Measurements from ENCODE around the gene ACOXL. TPM values are rescaled to one million over a fixed set of nuclear protein-coding genes. Genes with fewer than 3 reads are reported as not detected.

ACOXL gene
- total RNA-seq, 1 donor from 2014 or later = not detected

DNA sequence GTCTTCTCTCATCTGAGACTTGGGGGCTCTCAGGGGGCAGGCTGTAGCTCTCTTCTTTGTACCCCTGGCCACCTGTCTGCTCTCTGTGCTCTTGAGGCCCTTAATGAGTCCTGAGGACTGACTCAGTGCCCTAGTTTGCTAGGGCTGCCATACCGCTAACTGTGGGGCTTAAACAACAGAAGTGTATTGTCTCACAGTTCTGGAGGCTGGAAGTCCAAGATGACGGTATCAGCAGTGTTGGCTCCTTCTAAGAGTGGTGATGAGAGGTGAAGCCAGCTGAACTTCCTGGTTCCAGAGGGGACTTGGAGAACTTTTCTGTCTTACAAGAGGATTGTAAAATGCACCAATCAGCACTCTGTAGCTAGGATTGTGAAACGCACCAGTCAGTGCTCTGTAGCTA lies 67.0 kb downstream of the ACOXL start:
- Mint-ChIP-seq H3K27me3 (ENCODE audit: low read depth) (no peaks in the 10 kb centered on the region), H3K4me3 (no peak overlapping the region)
- TF ChIP-seq CTCF (conservative IDR thresholded peaks at IDR 0.05) = no peak

DNA sequence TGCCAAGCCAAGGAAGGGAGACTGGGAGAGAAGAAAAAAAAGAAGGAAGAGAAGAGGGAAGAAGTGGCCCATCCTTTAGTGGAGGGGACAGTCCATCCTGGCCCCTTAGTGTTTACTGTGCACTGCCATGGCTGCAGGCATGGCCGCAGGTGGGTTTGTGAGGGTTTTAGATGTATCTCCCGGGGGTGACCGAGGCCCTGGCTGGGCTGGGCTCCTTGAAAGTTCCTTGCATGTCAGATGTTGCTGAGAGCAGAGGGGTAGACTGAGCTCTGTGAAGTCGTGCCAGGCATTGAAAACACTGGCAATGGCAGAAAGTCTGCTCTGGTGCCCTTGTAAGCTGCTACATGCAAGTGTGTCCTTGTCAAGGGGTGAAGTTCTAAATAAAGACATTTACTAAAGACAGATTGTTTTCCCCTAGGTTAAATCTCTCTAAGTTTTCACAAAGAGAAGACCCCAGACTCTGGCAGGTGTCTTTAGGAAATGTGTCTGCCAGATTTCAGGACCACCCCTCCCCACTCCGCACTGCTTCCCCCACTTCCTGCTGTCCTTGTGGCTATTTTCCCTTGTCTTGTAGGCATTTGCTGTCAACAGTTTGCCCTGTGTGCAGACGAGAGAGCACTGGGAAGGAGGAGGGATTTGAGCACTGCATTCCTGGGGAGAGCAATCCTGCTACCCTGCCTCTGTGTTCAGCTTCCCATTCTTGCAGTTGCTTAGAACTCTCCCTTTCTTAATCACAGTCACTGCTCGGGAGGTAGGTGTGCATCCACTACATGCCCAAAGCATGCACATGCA lies 68.4 kb downstream of the ACOXL start:
- no peak for TF ChIP-seq CTCF (conservative IDR thresholded peaks at IDR 0.05)
- H3K36me3 Mint-ChIP-seq (ENCODE audit: low read depth) = peaks cover 6% of the 10 kb centered on the region
- no peak for DNase-seq (ENCODE audit: low read depth, low spot score)
- H3K27me3 Mint-ChIP-seq (ENCODE audit: low read depth) = no peaks in the 10 kb centered on the region
- H3K27ac Mint-ChIP-seq (ENCODE audit: unreplicated experiment) = no peak overlapping the region
- no peak overlapping the region for H3K4me3 Mint-ChIP-seq
- H3K4me1 Mint-ChIP-seq = peaks cover 4% of the 10 kb centered on the region
- peaks cover 17% of the 10 kb centered on the region for H3K9me3 Mint-ChIP-seq

More for the DNA sequence above, 67.0 kb downstream of the ACOXL start:
- Mint-ChIP-seq H3K4me1 (peaks cover 4% of the 10 kb centered on the region), H3K9me3 (peaks cover 15% of the 10 kb centered on the region), H3K27ac (ENCODE audit: unreplicated experiment) (no peak overlapping the region), H3K36me3 (ENCODE audit: low read depth) (peaks cover 2% of the 10 kb centered on the region)
- DNase-seq (ENCODE audit: low read depth, low spot score) = no peak

- no peaks in the 10 kb centered on the region for H3K27me3 Mint-ChIP-seq (ENCODE audit: low read depth)
- DNase-seq (ENCODE audit: low read depth, low spot score) = no peak
Measured at GRCh38 chr2:110802208-110802932, 70.0 kb downstream of the ACOXL start.

GRCh38 chr2:110804433-110804832 lies 72.1 kb downstream of the ACOXL start:
- peaks cover 4% of the 10 kb centered on the region for H3K4me1 Mint-ChIP-seq

More at GRCh38 chr2:110802208-110802932, 70.0 kb downstream of the ACOXL start:
- Mint-ChIP-seq H3K27ac (ENCODE audit: unreplicated experiment) (no peak overlapping the region), H3K36me3 (ENCODE audit: low read depth) (peaks cover 6% of the 10 kb centered on the region), H3K9me3 (peaks cover 17% of the 10 kb centered on the region), H3K4me3 (no peak overlapping the region), H3K4me1 (peaks cover 4% of the 10 kb centered on the region)
- no peak for TF ChIP-seq CTCF (conservative IDR thresholded peaks at IDR 0.05)

GRCh38 chr2:110804915-110805314 lies 72.5 kb downstream of the ACOXL start:
- Mint-ChIP-seq H3K36me3 (ENCODE audit: low read depth) (peaks cover 6% of the 10 kb centered on the region), H3K4me1 (peaks cover 4% of the 10 kb centered on the region), H3K9me3 (peaks cover 11% of the 10 kb centered on the region), H3K27ac (ENCODE audit: unreplicated experiment) (no peak overlapping the region), H3K4me3 (no peak overlapping the region), H3K27me3 (ENCODE audit: low read depth) (no peaks in the 10 kb centered on the region)
- no peak for TF ChIP-seq CTCF (conservative IDR thresholded peaks at IDR 0.05)
- DNase-seq (ENCODE audit: low read depth, low spot score) = no peak

More at GRCh38 chr2:110804433-110804832, 72.1 kb downstream of the ACOXL start:
- TF ChIP-seq CTCF (conservative IDR thresholded peaks at IDR 0.05) = no peak
- H3K9me3 Mint-ChIP-seq = peaks cover 14% of the 10 kb centered on the region
- no peaks in the 10 kb centered on the region for H3K27me3 Mint-ChIP-seq (ENCODE audit: low read depth)
- H3K36me3 Mint-ChIP-seq (ENCODE audit: low read depth) = peaks cover 6% of the 10 kb centered on the region
- no peak overlapping the region for H3K27ac Mint-ChIP-seq (ENCODE audit: unreplicated experiment)
- DNase-seq (ENCODE audit: low read depth, low spot score) = no peak
- no peak overlapping the region for H3K4me3 Mint-ChIP-seq

Data from neural crest cell (in vitro differentiated cells).